ENCODE data around the gene C3orf80.
"Not testable (repeated sequence)": the region's sequence is repeated elsewhere in the genome, so short reads cannot be mapped to it uniquely, and the experiment has no call there.

C3orf80 gene

GRCh38 chr3:160225176-160226025 lies at the start of gene C3orf80:
Gene C3orf80, plus strand, starts transcription at chr3:160225422. Its CDS starts 214 bp downstream, at chr3:160225636.
- H3K4me1 Mint-ChIP-seq (ENCODE audit: low read depth): peaks cover 19% of the 10 kb centered on the region
- H3K27me3 Mint-ChIP-seq: peaks cover 40% of the 10 kb centered on the region
- no peak within 1 kb of the TSS for H3K27ac Mint-ChIP-seq
- no peaks in the 10 kb centered on the region for H3K36me3 Mint-ChIP-seq
- peak within 1 kb of the TSS; percentile 79 for H3K4me3 Mint-ChIP-seq
- no peaks in the 10 kb centered on the region for H3K9me3 Mint-ChIP-seq (ENCODE audit: low read depth)

GRCh38 chr3:160176923-160177322 lies 48.3 kb upstream of the C3orf80 start:
- Mint-ChIP-seq H3K4me1 (ENCODE audit: low read depth) (peaks cover 3% of the 10 kb centered on the region), H3K4me3 (no peak overlapping the region), H3K27ac (no peak overlapping the region), H3K9me3 (ENCODE audit: low read depth) (peaks cover 3% of the 10 kb centered on the region), H3K36me3 (no peaks in the 10 kb centered on the region), H3K27me3 (peaks cover 18% of the 10 kb centered on the region)

- H3K4me1 Mint-ChIP-seq (ENCODE audit: low read depth); H3K27ac Mint-ChIP-seq: not testable (repeated sequence)
- peaks cover 18% of the 10 kb centered on the region for H3K27me3 Mint-ChIP-seq
These were observed 46.6 kb upstream of the C3orf80 start for GRCh38 chr3:160178661-160179060.

GRCh38 chr3:160179403-160179802 lies 45.8 kb upstream of the C3orf80 start:
- H3K4me3 Mint-ChIP-seq; H3K36me3 Mint-ChIP-seq; H3K27ac Mint-ChIP-seq; H3K9me3 Mint-ChIP-seq (ENCODE audit: low read depth); H3K4me1 Mint-ChIP-seq (ENCODE audit: low read depth): not testable (repeated sequence)
- peaks cover 18% of the 10 kb centered on the region for H3K27me3 Mint-ChIP-seq

More at GRCh38 chr3:160178661-160179060, 46.6 kb upstream of the C3orf80 start:
- not testable (repeated sequence) for H3K4me3 Mint-ChIP-seq; H3K9me3 Mint-ChIP-seq (ENCODE audit: low read depth); H3K36me3 Mint-ChIP-seq

- Mint-ChIP-seq H3K9me3 (ENCODE audit: low read depth) (peaks cover 3% of the 10 kb centered on the region), H3K4me1 (ENCODE audit: low read depth) (no peaks in the 10 kb centered on the region), H3K27ac (no peak overlapping the region), H3K27me3 (peaks cover 18% of the 10 kb centered on the region), H3K36me3 (no peaks in the 10 kb centered on the region), H3K4me3 (no peak overlapping the region)
These were observed 45.3 kb upstream of the C3orf80 start for GRCh38 chr3:160179906-160180305.

- no peak overlapping the region for H3K4me3 Mint-ChIP-seq
- no peaks in the 10 kb centered on the region for H3K36me3 Mint-ChIP-seq
- peaks cover 18% of the 10 kb centered on the region for H3K27me3 Mint-ChIP-seq
- H3K9me3 Mint-ChIP-seq (ENCODE audit: low read depth): peaks cover 3% of the 10 kb centered on the region
- no peaks in the 10 kb centered on the region for H3K4me1 Mint-ChIP-seq (ENCODE audit: low read depth)
- H3K27ac Mint-ChIP-seq: no peak overlapping the region
These were observed 44.5 kb upstream of the C3orf80 start for GRCh38 chr3:160180581-160181216.

GRCh38 chr3:160183345-160184076 lies 41.7 kb upstream of the C3orf80 start:
- Mint-ChIP-seq H3K4me1 (ENCODE audit: low read depth) (no peaks in the 10 kb centered on the region), H3K36me3 (no peaks in the 10 kb centered on the region), H3K4me3 (no peak overlapping the region), H3K27ac (no peak overlapping the region), H3K27me3 (peaks cover 17% of the 10 kb centered on the region), H3K9me3 (ENCODE audit: low read depth) (no peaks in the 10 kb centered on the region)

- Mint-ChIP-seq H3K36me3 (no peaks in the 10 kb centered on the region), H3K4me3 (no peak overlapping the region), H3K27ac (no peak overlapping the region), H3K9me3 (ENCODE audit: low read depth) (no peaks in the 10 kb centered on the region), H3K4me1 (ENCODE audit: low read depth) (no peaks in the 10 kb centered on the region), H3K27me3 (peaks cover 16% of the 10 kb centered on the region)
These were observed 40.6 kb upstream of the C3orf80 start for GRCh38 chr3:160184655-160185054.

GRCh38 chr3:160185751-160186150 lies 39.5 kb upstream of the C3orf80 start:
- Mint-ChIP-seq H3K27ac (no peak overlapping the region), H3K27me3 (peaks cover 13% of the 10 kb centered on the region), H3K9me3 (ENCODE audit: low read depth) (no peaks in the 10 kb centered on the region), H3K4me1 (ENCODE audit: low read depth) (no peaks in the 10 kb centered on the region), H3K36me3 (no peaks in the 10 kb centered on the region), H3K4me3 (no peak overlapping the region)

- no peak overlapping the region for H3K27ac Mint-ChIP-seq
- no peak overlapping the region for H3K4me3 Mint-ChIP-seq
- no peaks in the 10 kb centered on the region for H3K4me1 Mint-ChIP-seq (ENCODE audit: low read depth)
- H3K36me3 Mint-ChIP-seq: no peaks in the 10 kb centered on the region
- H3K27me3 Mint-ChIP-seq: peaks cover 6% of the 10 kb centered on the region
- H3K9me3 Mint-ChIP-seq (ENCODE audit: low read depth): no peaks in the 10 kb centered on the region
These were observed 37.9 kb upstream of the C3orf80 start for GRCh38 chr3:160187288-160187687.

GRCh38 chr3:160192310-160193029 lies 32.8 kb upstream of the C3orf80 start:
- H3K27me3 Mint-ChIP-seq: peaks cover 6% of the 10 kb centered on the region
- no peaks in the 10 kb centered on the region for H3K4me1 Mint-ChIP-seq (ENCODE audit: low read depth)
- H3K4me3 Mint-ChIP-seq: no peak overlapping the region
- H3K36me3 Mint-ChIP-seq: peaks cover 3% of the 10 kb centered on the region
- H3K27ac Mint-ChIP-seq: no peak overlapping the region
- no peaks in the 10 kb centered on the region for H3K9me3 Mint-ChIP-seq (ENCODE audit: low read depth)

GRCh38 chr3:160193644-160194192 lies 31.5 kb upstream of the C3orf80 start:
- no peak overlapping the region for H3K4me3 Mint-ChIP-seq
- H3K4me1 Mint-ChIP-seq (ENCODE audit: low read depth): no peaks in the 10 kb centered on the region
- no peak overlapping the region for H3K27ac Mint-ChIP-seq
- peaks cover 3% of the 10 kb centered on the region for H3K36me3 Mint-ChIP-seq
- H3K27me3 Mint-ChIP-seq: peaks cover 6% of the 10 kb centered on the region
- no peaks in the 10 kb centered on the region for H3K9me3 Mint-ChIP-seq (ENCODE audit: low read depth)

GRCh38 chr3:160194438-160194837 lies 30.8 kb upstream of the C3orf80 start:
- Mint-ChIP-seq H3K27ac (no peak overlapping the region), H3K4me3 (no peak overlapping the region), H3K9me3 (ENCODE audit: low read depth) (no peaks in the 10 kb centered on the region), H3K36me3 (peaks cover 3% of the 10 kb centered on the region), H3K27me3 (peaks cover 6% of the 10 kb centered on the region), H3K4me1 (ENCODE audit: low read depth) (no peaks in the 10 kb centered on the region)

GRCh38 chr3:160195106-160195505 lies 30.1 kb upstream of the C3orf80 start:
- Mint-ChIP-seq H3K9me3 (ENCODE audit: low read depth) (no peaks in the 10 kb centered on the region), H3K27ac (no peak overlapping the region), H3K4me1 (ENCODE audit: low read depth) (no peaks in the 10 kb centered on the region), H3K36me3 (peaks cover 3% of the 10 kb centered on the region), H3K27me3 (peaks cover 2% of the 10 kb centered on the region), H3K4me3 (no peak overlapping the region)
